ENCODE data around the gene ERAL1. TPM values are rescaled to one million over a fixed set of nuclear protein-coding genes. Genes with fewer than 3 reads are reported as not detected.

Gene ERAL1
- total RNA-seq, 4 donors from 2014 or later, result 19.0 to 67.6 (median 32.3) TPM

- intact Hi-C loops (cut with DNase I; ENCODE audit: low total_unique reads), result no loop called here
- TF ChIP-seq POLR2A (IDR thresholded peaks at IDR 0.05), result no peak
- TF ChIP-seq, protein P1, sequence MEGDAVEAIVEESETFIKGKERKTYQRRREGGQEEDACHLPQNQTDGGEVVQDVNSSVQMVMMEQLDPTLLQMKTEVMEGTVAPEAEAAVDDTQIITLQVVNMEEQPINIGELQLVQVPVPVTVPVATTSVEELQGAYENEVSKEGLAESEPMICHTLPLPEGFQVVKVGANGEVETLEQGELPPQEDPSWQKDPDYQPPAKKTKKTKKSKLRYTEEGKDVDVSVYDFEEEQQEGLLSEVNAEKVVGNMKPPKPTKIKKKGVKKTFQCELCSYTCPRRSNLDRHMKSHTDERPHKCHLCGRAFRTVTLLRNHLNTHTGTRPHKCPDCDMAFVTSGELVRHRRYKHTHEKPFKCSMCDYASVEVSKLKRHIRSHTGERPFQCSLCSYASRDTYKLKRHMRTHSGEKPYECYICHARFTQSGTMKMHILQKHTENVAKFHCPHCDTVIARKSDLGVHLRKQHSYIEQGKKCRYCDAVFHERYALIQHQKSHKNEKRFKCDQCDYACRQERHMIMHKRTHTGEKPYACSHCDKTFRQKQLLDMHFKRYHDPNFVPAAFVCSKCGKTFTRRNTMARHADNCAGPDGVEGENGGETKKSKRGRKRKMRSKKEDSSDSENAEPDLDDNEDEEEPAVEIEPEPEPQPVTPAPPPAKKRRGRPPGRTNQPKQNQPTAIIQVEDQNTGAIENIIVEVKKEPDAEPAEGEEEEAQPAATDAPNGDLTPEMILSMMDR (IDR thresholded peaks at IDR 0.05), result no peak
- Histone ChIP-seq H3K27ac (no peak overlapping the region), H3K27me3 (no peaks in the 10 kb centered on the region), H3K36me3 (no peaks in the 10 kb centered on the region), H3K4me3 (no peak overlapping the region), H3K4me1 (no peaks in the 10 kb centered on the region), H3K9me3 (no peaks in the 10 kb centered on the region)
- no peak for DNase-seq
Measured at GRCh38 chr17:28862561-28862960, 7.7 kb downstream of the ERAL1 start.

- no peaks in the 10 kb centered on the region for H3K27me3 ChIP-seq
- no peak overlapping the region for H3K4me3 ChIP-seq
- intact Hi-C loops (cut with DNase I; ENCODE audit: low total_unique reads), result no loop called here
- H3K27ac ChIP-seq, result no peak overlapping the region
- no peaks in the 10 kb centered on the region for H3K9me3 ChIP-seq
- no peak for TF ChIP-seq POLR2A (IDR thresholded peaks at IDR 0.05)
- TF ChIP-seq, protein P1 (IDR thresholded peaks at IDR 0.05), result no peak
- DNase-seq, result no peak
- no peaks in the 10 kb centered on the region for H3K4me1 ChIP-seq
- no peaks in the 10 kb centered on the region for H3K36me3 ChIP-seq
Measured at GRCh38 chr17:28863953-28864352, 9.1 kb downstream of the ERAL1 start.

GRCh38 chr17:28864991-28865849 is 10.4 kb downstream of the ERAL1 start:
- no peak for DNase-seq
- no peak overlapping the region for H3K4me3 ChIP-seq
- H3K9me3 ChIP-seq, result no peaks in the 10 kb centered on the region
- no peaks in the 10 kb centered on the region for H3K4me1 ChIP-seq
- intact Hi-C loops (cut with DNase I; ENCODE audit: low total_unique reads), result no loop called here
- H3K27ac ChIP-seq, result no peak overlapping the region
- TF ChIP-seq POLR2A (IDR thresholded peaks at IDR 0.05), result no peak
- TF ChIP-seq, protein P1 (IDR thresholded peaks at IDR 0.05), result no peak
- no peaks in the 10 kb centered on the region for H3K27me3 ChIP-seq
- no peaks in the 10 kb centered on the region for H3K36me3 ChIP-seq

DNA sequence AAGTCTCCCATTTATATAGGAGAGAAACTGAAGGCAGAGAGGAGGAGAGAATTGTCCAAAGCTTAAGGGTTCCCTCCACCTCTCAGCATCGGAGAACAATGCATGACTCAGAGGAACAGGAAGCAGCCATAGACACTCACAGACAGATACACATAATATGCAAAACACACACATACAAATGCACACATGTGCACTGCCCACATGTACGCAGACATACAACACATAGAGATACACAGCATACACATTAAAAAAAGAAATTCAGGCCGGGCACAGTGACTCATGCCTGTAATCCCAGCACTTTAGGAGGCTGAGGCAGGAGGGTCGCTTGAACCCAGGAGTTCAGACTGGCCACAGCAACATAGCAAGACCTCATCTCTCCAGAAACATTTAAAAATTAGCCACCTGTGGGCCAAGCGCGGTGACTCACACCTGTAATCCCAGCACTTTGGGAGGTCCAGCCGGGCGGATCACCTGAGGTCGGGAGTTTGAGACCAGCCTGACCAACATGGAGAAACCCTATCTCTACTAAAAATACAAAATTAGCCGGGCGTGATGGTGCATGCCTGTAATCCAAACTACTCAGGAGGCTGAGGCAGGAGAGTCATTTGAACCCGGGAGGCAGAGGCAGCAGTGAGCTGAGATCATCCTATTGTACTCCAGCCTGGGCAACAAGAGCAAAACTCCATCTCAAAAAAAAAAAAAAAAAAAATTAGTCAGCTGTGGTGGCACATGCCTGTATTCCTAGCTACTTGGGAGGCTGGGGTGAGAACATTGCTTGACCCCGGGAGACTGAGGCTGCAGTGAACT is 11.3 kb downstream of the ERAL1 start:
- Histone ChIP-seq H3K4me3 (no peak overlapping the region), H3K9me3 (no peaks in the 10 kb centered on the region), H3K4me1 (no peaks in the 10 kb centered on the region), H3K27me3 (no peaks in the 10 kb centered on the region), H3K27ac (no peak overlapping the region), H3K36me3 (no peaks in the 10 kb centered on the region)
- intact Hi-C loops (cut with DNase I; ENCODE audit: low total_unique reads), result no loop called here
- no peak for DNase-seq
- no peak for TF ChIP-seq POLR2A (IDR thresholded peaks at IDR 0.05)
- TF ChIP-seq, protein P1 (IDR thresholded peaks at IDR 0.05), result no peak

DNA sequence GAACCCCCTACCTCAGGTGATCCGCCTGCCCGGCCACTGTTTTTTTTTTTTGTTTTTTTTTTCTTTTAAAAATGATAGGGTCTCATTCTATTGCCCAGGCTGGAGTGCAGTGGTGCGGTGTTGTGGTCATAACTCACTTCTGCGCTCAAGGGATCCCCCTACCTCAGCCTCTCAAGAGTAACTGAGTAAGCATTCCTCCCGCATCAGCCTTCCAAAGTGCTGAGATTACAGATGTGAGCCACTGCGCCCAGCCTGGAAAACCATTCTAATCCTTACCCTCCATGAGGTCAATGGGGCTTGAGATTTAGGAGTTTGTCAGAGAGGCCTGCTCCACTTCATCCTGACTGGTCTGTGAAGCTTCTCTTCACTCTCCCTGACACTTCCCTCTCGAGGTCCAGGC is 12.5 kb downstream of the ERAL1 start:
- Histone ChIP-seq H3K36me3 (no peaks in the 10 kb centered on the region), H3K4me1 (no peaks in the 10 kb centered on the region), H3K27me3 (no peaks in the 10 kb centered on the region), H3K4me3 (no peak overlapping the region), H3K9me3 (no peaks in the 10 kb centered on the region), H3K27ac (no peak overlapping the region)
- no peak for TF ChIP-seq POLR2A (IDR thresholded peaks at IDR 0.05)
- TF ChIP-seq, protein P1 (IDR thresholded peaks at IDR 0.05), result no peak
- no peak for DNase-seq
- intact Hi-C loops (cut with DNase I; ENCODE audit: low total_unique reads), result no loop called here
